MM.1S (cell line): ENCODE data around the gene ADAMTSL2.

Experiments
- CTCF ChIP-seq: fragments of 300-600 bp; sonication (generic); IDR thresholded peaks from 2 replicates; pipeline ENCODE4 v1.5.1; 2016; ENCODE audit warnings: antibody characterized with exemption, low read length, mixed read lengths
- EZH2 ChIP-seq: fragments of 300-600 bp; sonication (generic); optimal IDR thresholded peaks from 2 replicates; pipeline ENCODE3; 2017; ENCODE audit warnings: low read depth, mild to moderate bottlenecking, antibody characterized with exemption, low read length, mixed read lengths
- EZH2phosphoT487 ChIP-seq: fragments of 300-600 bp; sonication (generic); IDR thresholded peaks from 2 replicates; pipeline ENCODE4 v1.6.1; 2018; ENCODE audit warnings: antibody characterized with exemption, low read length

- no peak for TF ChIP-seq CTCF
- no peak for TF ChIP-seq EZH2
- TF ChIP-seq EZH2phosphoT487: no peak
These were observed 11.8 kb downstream of the ADAMTSL2 start for GRCh38 chr9:133546287-133546680.
